Measurements from ENCODE around the gene HMG20A. TPM values are rescaled to one million over a fixed set of nuclear protein-coding genes. Genes with fewer than 3 reads are reported as not detected.

HMG20A gene
- total RNA-seq, 2 donors from 2014 or later = 49.8 to 58.2 TPM

DNA sequence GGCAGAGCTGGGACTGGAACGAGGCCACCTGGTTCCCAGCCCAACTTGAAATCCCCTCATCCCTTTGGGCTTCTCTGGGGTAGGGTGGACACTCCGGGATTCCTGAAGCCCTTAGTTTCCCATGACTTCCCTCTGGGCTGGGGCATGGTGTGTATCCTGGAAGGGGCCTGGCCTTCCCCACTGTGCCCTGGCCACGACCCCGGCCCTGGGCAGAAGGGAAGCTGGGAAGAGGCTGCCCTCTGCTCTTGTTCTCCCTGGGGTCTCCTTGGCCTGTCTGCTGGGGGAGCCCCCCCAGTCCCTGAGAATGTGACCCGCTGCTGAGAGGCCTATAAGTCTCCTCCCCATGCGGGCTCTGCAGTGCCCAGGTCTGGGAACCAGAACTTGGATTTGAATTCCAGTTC, 107.1 kb downstream of the HMG20A start:
- peak overlapping the region; percentile 74 for H3K27ac ChIP-seq (ENCODE audit: low read depth, low read length)
- no peak overlapping the region for H3K27ac Mint-ChIP-seq

DNA sequence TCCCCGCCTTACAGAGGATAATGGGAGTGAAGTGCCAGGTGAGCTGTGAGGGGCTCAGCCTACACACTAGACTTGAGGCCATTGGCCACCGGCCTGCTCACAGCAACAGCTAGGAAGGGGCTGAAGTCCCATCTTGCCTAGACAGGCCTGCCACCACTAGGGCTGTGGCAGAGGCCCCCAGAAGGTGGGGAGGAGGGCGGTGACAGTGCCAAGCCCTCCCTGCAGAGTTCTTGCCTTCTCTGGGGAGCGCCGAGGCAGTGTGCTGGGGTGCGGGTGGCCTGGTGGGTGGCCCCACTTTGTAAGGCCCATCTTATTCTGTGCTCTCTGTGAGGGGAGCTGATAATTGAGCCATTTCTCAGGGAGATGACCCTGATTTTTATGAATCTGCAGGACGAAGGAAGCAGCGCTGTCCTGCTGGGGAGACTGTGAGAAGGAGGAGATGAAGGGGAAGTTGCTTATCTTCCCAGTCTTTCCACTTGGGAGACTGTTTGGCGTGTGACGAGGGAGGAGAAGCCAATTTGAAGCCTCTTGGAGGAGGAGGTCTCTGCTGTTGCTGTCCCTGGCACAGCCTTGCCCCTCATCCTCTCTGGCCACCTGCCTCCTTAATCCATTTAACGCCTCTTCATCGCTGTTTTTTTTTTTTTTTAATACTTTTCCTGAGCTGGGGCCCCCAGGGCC, 107.7 kb downstream of the HMG20A start:
- WGBS, 2 experiments (ENCODE audit: insufficient coverage in 1 of 2, insufficient read length in 1 of 2) = 77 to 99% methylated on average over 7 to 12 of the region's 12 CpGs
- TF ChIP-seq, protein P1, sequence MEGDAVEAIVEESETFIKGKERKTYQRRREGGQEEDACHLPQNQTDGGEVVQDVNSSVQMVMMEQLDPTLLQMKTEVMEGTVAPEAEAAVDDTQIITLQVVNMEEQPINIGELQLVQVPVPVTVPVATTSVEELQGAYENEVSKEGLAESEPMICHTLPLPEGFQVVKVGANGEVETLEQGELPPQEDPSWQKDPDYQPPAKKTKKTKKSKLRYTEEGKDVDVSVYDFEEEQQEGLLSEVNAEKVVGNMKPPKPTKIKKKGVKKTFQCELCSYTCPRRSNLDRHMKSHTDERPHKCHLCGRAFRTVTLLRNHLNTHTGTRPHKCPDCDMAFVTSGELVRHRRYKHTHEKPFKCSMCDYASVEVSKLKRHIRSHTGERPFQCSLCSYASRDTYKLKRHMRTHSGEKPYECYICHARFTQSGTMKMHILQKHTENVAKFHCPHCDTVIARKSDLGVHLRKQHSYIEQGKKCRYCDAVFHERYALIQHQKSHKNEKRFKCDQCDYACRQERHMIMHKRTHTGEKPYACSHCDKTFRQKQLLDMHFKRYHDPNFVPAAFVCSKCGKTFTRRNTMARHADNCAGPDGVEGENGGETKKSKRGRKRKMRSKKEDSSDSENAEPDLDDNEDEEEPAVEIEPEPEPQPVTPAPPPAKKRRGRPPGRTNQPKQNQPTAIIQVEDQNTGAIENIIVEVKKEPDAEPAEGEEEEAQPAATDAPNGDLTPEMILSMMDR (conservative IDR thresholded peaks at IDR 0.05) = peak; percentile 31
- no peak overlapping the region for H3K4me3 ChIP-seq (ENCODE audit: low read length)
- peaks cover 39% of the 10 kb centered on the region for H3K4me1 ChIP-seq (ENCODE audit: control insufficient read depth, insufficient read depth, low read length)
- H3K4me3 Mint-ChIP-seq = no peak overlapping the region
- no peaks in the 10 kb centered on the region for H3K36me3 Mint-ChIP-seq (ENCODE audit: low read depth)
- no peaks in the 10 kb centered on the region for H3K9me3 ChIP-seq (ENCODE audit: control insufficient read depth, low read length)
- H3K27ac ChIP-seq (ENCODE audit: low read depth, low read length) = peak overlapping the region; percentile 24
- no peaks in the 10 kb centered on the region for H3K9me3 Mint-ChIP-seq
- H3K9ac ChIP-seq (ENCODE audit: extremely low read depth, low read length, poor library complexity, severe bottlenecking) = no peak overlapping the region
- peaks cover 13% of the 10 kb centered on the region for H3K27me3 Mint-ChIP-seq (ENCODE audit: insufficient read depth)
- H3K27ac Mint-ChIP-seq = no peak overlapping the region
- peaks cover 43% of the 10 kb centered on the region for H3K4me1 Mint-ChIP-seq
- no peaks in the 10 kb centered on the region for H3K36me3 ChIP-seq (ENCODE audit: control insufficient read depth, insufficient read depth, low read length)
- DNase-seq = peak; percentile 74
- peaks cover 6% of the 10 kb centered on the region for H3K27me3 ChIP-seq (ENCODE audit: control insufficient read depth, insufficient read depth, low read length, poor library complexity, severe bottlenecking)

More for the DNA sequence above, 107.1 kb downstream of the HMG20A start:
- 90 to 96% methylated on average over 3 to 6 of the region's 6 CpGs for WGBS, 2 experiments (ENCODE audit: insufficient coverage in 1 of 2, insufficient read length in 1 of 2)
- Histone ChIP-seq H3K36me3 (ENCODE audit: control insufficient read depth, insufficient read depth, low read length) (no peaks in the 10 kb centered on the region), H3K27me3 (ENCODE audit: control insufficient read depth, insufficient read depth, low read length, poor library complexity, severe bottlenecking) (peaks cover 6% of the 10 kb centered on the region), H3K4me3 (ENCODE audit: low read length) (no peak overlapping the region), H3K4me1 (ENCODE audit: control insufficient read depth, insufficient read depth, low read length) (peaks cover 39% of the 10 kb centered on the region), H3K9ac (ENCODE audit: extremely low read depth, low read length, poor library complexity, severe bottlenecking) (no peak overlapping the region), H3K9me3 (ENCODE audit: control insufficient read depth, low read length) (no peaks in the 10 kb centered on the region)
- Mint-ChIP-seq H3K4me3 (no peak overlapping the region), H3K27me3 (ENCODE audit: insufficient read depth) (peaks cover 13% of the 10 kb centered on the region), H3K4me1 (peaks cover 41% of the 10 kb centered on the region), H3K36me3 (ENCODE audit: low read depth) (no peaks in the 10 kb centered on the region), H3K9me3 (no peaks in the 10 kb centered on the region)
- DNase-seq = peak; percentile 53
- TF ChIP-seq, protein P1 (conservative IDR thresholded peaks at IDR 0.05) = no peak

DNA sequence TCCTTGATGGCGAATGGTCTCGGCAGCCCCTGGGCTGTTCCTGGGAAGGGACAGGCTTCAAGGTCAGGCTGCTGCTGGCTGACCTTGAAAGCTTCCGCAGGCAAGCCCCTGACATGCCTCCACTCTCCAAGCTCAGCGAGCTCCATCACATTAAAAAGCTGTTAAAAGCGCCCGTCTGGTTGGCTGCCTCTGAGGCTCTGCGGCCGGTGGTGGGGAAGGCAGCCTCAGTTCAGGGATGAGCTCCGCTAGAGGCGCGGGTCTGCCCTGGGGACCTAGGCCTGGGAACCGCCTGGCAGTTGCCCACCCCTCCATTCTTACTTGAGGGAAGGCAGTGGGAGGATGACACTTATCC, 108.3 kb downstream of the HMG20A start:
- Histone ChIP-seq H3K27ac (ENCODE audit: low read depth, low read length) (peak overlapping the region; percentile 24), H3K4me3 (ENCODE audit: low read length) (no peak overlapping the region), H3K9me3 (ENCODE audit: control insufficient read depth, low read length) (no peaks in the 10 kb centered on the region), H3K36me3 (ENCODE audit: control insufficient read depth, insufficient read depth, low read length) (no peaks in the 10 kb centered on the region), H3K27me3 (ENCODE audit: control insufficient read depth, insufficient read depth, low read length, poor library complexity, severe bottlenecking) (peaks cover 6% of the 10 kb centered on the region), H3K4me1 (ENCODE audit: control insufficient read depth, insufficient read depth, low read length) (peaks cover 39% of the 10 kb centered on the region), H3K9ac (ENCODE audit: extremely low read depth, low read length, poor library complexity, severe bottlenecking) (no peak overlapping the region)
- 47 to 73% methylated on average over 3 to 12 of the region's 12 CpGs for WGBS, 2 experiments (ENCODE audit: insufficient coverage in 1 of 2, insufficient read length in 1 of 2)
- TF ChIP-seq, protein P1 (conservative IDR thresholded peaks at IDR 0.05) = no peak
- Mint-ChIP-seq H3K9me3 (no peaks in the 10 kb centered on the region), H3K4me3 (no peak overlapping the region), H3K36me3 (ENCODE audit: low read depth) (no peaks in the 10 kb centered on the region), H3K27ac (no peak overlapping the region), H3K4me1 (peaks cover 47% of the 10 kb centered on the region), H3K27me3 (ENCODE audit: insufficient read depth) (peaks cover 13% of the 10 kb centered on the region)
- no peak for DNase-seq
